HepG2 (cell line): ENCODE results near the gene ZNF189. TPM values are rescaled to one million over a fixed set of nuclear protein-coding genes. Genes with fewer than 3 reads are reported as not detected.
A peak's percentile ranks its signal among the peaks of the same experiment; 100 is the strongest.

Experiments
- ATF3 ChIP-seq: sonication (generic); formaldehyde crosslinking; IDR thresholded peaks from 2 replicates; pipeline ENCODE4 v1.4.0; 2020; ENCODE audit warnings: missing genetic modification reagents
- ATM ChIP-seq: fragments of 450-650 bp; IDR thresholded peaks from 2 replicates; pipeline ENCODE4 v1.7.1; 2017; ENCODE audit warnings: mild to moderate bottlenecking, borderline replicate concordance
- DRAP1 ChIP-seq: IDR thresholded peaks from 2 replicates; pipeline ENCODE4 v1.6.1; 2016; ENCODE audit warnings: missing genetic modification reagents, missing compliant biosample characterization
- GPN1 ChIP-seq: sonication (generic); formaldehyde crosslinking; IDR thresholded peaks from 2 replicates; pipeline ENCODE4 v1.5.1; 2020; ENCODE audit warnings: missing genetic modification reagents, borderline replicate concordance
- HDAC2 ChIP-seq: sonication (generic); formaldehyde crosslinking; IDR thresholded peaks from 2 replicates; pipeline ENCODE4 v1.4.0; 2020; ENCODE audit warnings: missing genetic modification reagents
- HHEX ChIP-seq: IDR thresholded peaks from 2 replicates; pipeline ENCODE4 v1.6.1; 2016; ENCODE audit warnings: control low read depth
- MEF2D ChIP-seq: sonication (generic); formaldehyde crosslinking; IDR thresholded peaks from 2 replicates; pipeline ENCODE4 v1.5.1; 2020; ENCODE audit warnings: mild to moderate bottlenecking, missing genetic modification reagents
- NR0B2 ChIP-seq: sonication (generic); formaldehyde crosslinking; IDR thresholded peaks from 2 replicates; pipeline ENCODE4 v1.4.0; 2020; ENCODE audit warnings: mild to moderate bottlenecking, missing genetic modification reagents
- ONECUT2 ChIP-seq: sonication (generic); formaldehyde crosslinking; IDR thresholded peaks from 2 replicates; pipeline ENCODE4 v1.4.0; 2020; ENCODE audit warnings: missing genetic modification reagents
- RAD21 ChIP-seq: fragments of 450-650 bp; formaldehyde crosslinking; IDR thresholded peaks from 2 replicates; pipeline ENCODE4 v1.5.0; 2020; ENCODE audit warnings: mild to moderate bottlenecking
- SCMH1 ChIP-seq: sonication (generic); formaldehyde crosslinking; IDR thresholded peaks from 2 replicates; pipeline ENCODE4 v1.9.0; 2021; ENCODE audit warnings: missing genetic modification reagents, mild to moderate bottlenecking, borderline replicate concordance
- SOX6 ChIP-seq, 2 experiments: fragments of 450-650 bp in 1 of 2; sonication (generic) in 1 of 2; formaldehyde crosslinking in 1 of 2; IDR thresholded peaks; 2 replicates each; pipeline versions ENCODE4 v1.4.0 to v1.6.1; 2017 to 2020; ENCODE audit warnings: antibody characterized with exemption in 1 of 2, mild to moderate bottlenecking in 1 of 2, missing genetic modification reagents in 1 of 2
- XBP1 ChIP-seq: sonication (generic); formaldehyde crosslinking; IDR thresholded peaks from 2 replicates; pipeline ENCODE4 v1.5.0; 2020; ENCODE audit warnings: missing genetic modification reagents
- ZBTB21 ChIP-seq: sonication (generic); formaldehyde crosslinking; IDR thresholded peaks from 2 replicates; pipeline ENCODE4 v1.4.0; 2020; ENCODE audit warnings: missing genetic modification reagents
- ZBTB37 ChIP-seq: sonication (generic); formaldehyde crosslinking; IDR thresholded peaks from 2 replicates; pipeline ENCODE4 v1.4.0; 2020; ENCODE audit warnings: mild to moderate bottlenecking, missing genetic modification reagents
- ZFY ChIP-seq: sonication (generic); formaldehyde crosslinking; IDR thresholded peaks from 2 replicates; pipeline ENCODE4 v1.4.0; 2020; ENCODE audit warnings: missing genetic modification reagents
- ZHX2 ChIP-seq, 2 experiments: sonication (generic) in 1 of 2; formaldehyde crosslinking in 1 of 2; IDR thresholded peaks; 2 replicates each; pipeline versions ENCODE4 v1.6.1 to v1.9.0; 2014 to 2022; ENCODE audit warnings: antibody characterized with exemption in 1 of 2, borderline replicate concordance in 1 of 2, inconsistent platforms in 1 of 2, low read depth in 1 of 2, missing genetic modification reagents in 1 of 2
- ZNF230 ChIP-seq: sonication (generic); formaldehyde crosslinking; IDR thresholded peaks from 2 replicates; pipeline ENCODE4 v1.4.0; 2020; ENCODE audit warnings: mild to moderate bottlenecking, missing genetic modification reagents
- ZNF350 ChIP-seq: sonication (generic); formaldehyde crosslinking; IDR thresholded peaks from 2 replicates; pipeline ENCODE4 v1.4.0; 2020; ENCODE audit warnings: mild to moderate bottlenecking, low read depth, missing genetic modification reagents, borderline replicate concordance
- ZNF501 ChIP-seq: sonication (generic); formaldehyde crosslinking; IDR thresholded peaks from 2 replicates; pipeline ENCODE4 v1.5.1; 2020; ENCODE audit warnings: mild to moderate bottlenecking, moderate library complexity, missing genetic modification reagents
- polyA plus RNA-seq, 8 experiments: library from polyadenylated mRNA; depleted of rRNA in 3 of 8; stranded (reverse) in 7 of 8; unstranded in 1 of 8; fragments of >200 nt; fragmentation: Illumina TruSeq in 4 of 8; extraction: Trizol in 4 of 8; gene quantifications; 2 replicates each; pipeline versions ENCODE4 v1.2.1 to v1.2.3, GENCODE V29; 2011 to 2016; ENCODE audit warnings: low read depth in 4 of 8, missing spikeins in 1 of 8, mixed read lengths in 1 of 8; ENCODE audit not compliant: insufficient read depth in 1 of 8
- total RNA-seq, 5 experiments: library from RNA; depleted of rRNA; stranded (reverse); fragments of >200 nt; fragmentation: Illumina TruSeq; extraction: Trizol; gene quantifications; 2 replicates each; pipeline ENCODE4 v1.2.3, GENCODE V29; 2016; ENCODE audit warnings: low read depth in 1 of 5

ZNF189 gene
- total and polyA plus RNA-seq, 2 of the 13 experiments (the other 11 are each of a cell fraction or from before 2014, with no cell fraction given) = 8.4 to 50.0 TPM

- TF ChIP-seq MEF2D (CRISPR knock-in tag) (0 out of 2 replicates have a peak, but pooled peaks have one; percentile 9), ZHX2 (IDR thresholded peaks at IDR 0.05; ENCODE audit: low read depth) (no peak), ZHX2 (CRISPR knock-in tag; IDR thresholded peaks at IDR 0.05; ENCODE audit: borderline replicate concordance) (no peak), ZBTB21 (CRISPR knock-in tag) (no peak), ZNF350 (CRISPR knock-in tag) (no peak), ZNF230 (CRISPR knock-in tag) (no peak), ZNF501 (CRISPR knock-in tag) (no peak), NR0B2 (CRISPR knock-in tag) (no peak), ATF3 (CRISPR knock-in tag) (peak; percentile 98), SCMH1 (CRISPR knock-in tag) (no peak), SOX6 (IDR thresholded peaks at IDR 0.05) (no peak), SOX6 (CRISPR knock-in tag; IDR thresholded peaks at IDR 0.05) (peak; percentile 90), RAD21 (no peak; the same call in 1 of the 2 replicates), GPN1 (CRISPR knock-in tag) (no peak), HDAC2 (CRISPR knock-in tag) (peak; percentile 85), XBP1 (CRISPR knock-in tag) (no peak), ONECUT2 (CRISPR knock-in tag) (peak; percentile 39; the same call in 1 of the 2 replicates), ATM (no peak), ZBTB37 (no peak), ZFY (CRISPR knock-in tag) (peak; percentile 14), HHEX (CRISPR knock-in tag) (0 out of 2 replicates have a peak, but pooled peaks have one; percentile 19), DRAP1 (CRISPR knock-in tag) (peak; percentile 73; the same call in 1 of the 2 replicates)
Observed at GRCh38 chr9:101354143-101354764, 44.4 kb upstream of the ZNF189 start (continued).
